ENCODE measurements around the gene XRN1.

DNA sequence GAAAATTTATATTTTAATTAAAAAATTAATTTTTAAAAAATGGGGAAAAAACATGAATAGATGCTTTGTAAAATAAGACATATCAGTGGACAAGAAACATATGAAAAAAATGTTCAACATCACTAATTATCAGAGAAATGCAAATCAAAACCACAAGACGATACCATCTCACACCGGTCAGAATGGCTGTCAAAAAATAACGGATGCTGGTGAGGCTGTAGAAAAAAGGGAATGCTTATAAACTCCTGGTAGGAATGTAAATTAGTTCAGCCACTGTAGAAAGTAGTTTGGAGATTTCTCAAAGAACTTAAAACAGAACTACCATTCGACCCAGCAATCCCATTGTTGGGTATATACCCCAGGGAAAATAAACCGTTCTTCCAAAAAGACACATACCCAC, 93.8 kb downstream of the XRN1 start:
- TF ChIP-seq POLR2A (IDR thresholded peaks at IDR 0.05; ENCODE audit: extremely low read depth, insufficient read length) (no peak), MYC (IDR thresholded peaks at IDR 0.05; ENCODE audit: low read depth, low read length) (no peak)
- TF ChIP-seq, protein P1, sequence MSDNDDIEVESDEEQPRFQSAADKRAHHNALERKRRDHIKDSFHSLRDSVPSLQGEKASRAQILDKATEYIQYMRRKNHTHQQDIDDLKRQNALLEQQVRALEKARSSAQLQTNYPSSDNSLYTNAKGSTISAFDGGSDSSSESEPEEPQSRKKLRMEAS (IDR thresholded peaks at IDR 0.05; ENCODE audit: low read depth, low read length): no peak
- TF ChIP-seq, protein P2, sequence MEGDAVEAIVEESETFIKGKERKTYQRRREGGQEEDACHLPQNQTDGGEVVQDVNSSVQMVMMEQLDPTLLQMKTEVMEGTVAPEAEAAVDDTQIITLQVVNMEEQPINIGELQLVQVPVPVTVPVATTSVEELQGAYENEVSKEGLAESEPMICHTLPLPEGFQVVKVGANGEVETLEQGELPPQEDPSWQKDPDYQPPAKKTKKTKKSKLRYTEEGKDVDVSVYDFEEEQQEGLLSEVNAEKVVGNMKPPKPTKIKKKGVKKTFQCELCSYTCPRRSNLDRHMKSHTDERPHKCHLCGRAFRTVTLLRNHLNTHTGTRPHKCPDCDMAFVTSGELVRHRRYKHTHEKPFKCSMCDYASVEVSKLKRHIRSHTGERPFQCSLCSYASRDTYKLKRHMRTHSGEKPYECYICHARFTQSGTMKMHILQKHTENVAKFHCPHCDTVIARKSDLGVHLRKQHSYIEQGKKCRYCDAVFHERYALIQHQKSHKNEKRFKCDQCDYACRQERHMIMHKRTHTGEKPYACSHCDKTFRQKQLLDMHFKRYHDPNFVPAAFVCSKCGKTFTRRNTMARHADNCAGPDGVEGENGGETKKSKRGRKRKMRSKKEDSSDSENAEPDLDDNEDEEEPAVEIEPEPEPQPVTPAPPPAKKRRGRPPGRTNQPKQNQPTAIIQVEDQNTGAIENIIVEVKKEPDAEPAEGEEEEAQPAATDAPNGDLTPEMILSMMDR (IDR thresholded peaks at IDR 0.05; ENCODE audit: low read depth, low read length): no peak
